Gastrocnemius medialis (tissue), 4 donors: ENCODE measurements around the gene SPRR5.

Experiments
- CTCF ChIP-seq, 5 experiments: fragments of 450-650 bp in 3 of 5; fragments of 200-600 bp in 2 of 5; sonication (generic) in 2 of 5; IDR thresholded peaks in 4 of 5; conservative IDR thresholded peaks in 1 of 5; 1 replicate in 4 of 5; 2 replicates in 1 of 5; pipeline ENCODE4 v1.5.1; 2016 to 2019; ENCODE audit warnings: antibody characterized with exemption in 5 of 5, mild to moderate bottlenecking in 3 of 5, moderate library complexity in 3 of 5
- POLR2A ChIP-seq, 2 donors: fragments of 450-650 bp; IDR thresholded peaks; one replicate each; pipeline ENCODE4 v1.6.1; 2017; ENCODE audit warnings: antibody characterized with exemption in 2 of 2, mild to moderate bottlenecking in 2 of 2, moderate library complexity in 2 of 2

GRCh38 chr1:152982076-152982475 is 35.1 kb downstream of the SPRR5 start:
- no peak for TF ChIP-seq CTCF (IDR thresholded peaks at IDR 0.05 in 4 of 5, conservative IDR thresholded peaks at IDR 0.05 in 1 of 5)
- no peak for TF ChIP-seq POLR2A (IDR thresholded peaks at IDR 0.05)
